Duodenal mucosa (tissue), 2 donors: Measurements from ENCODE around the gene PPP6R1.

Source experiments
- H3K27ac ChIP-seq: one replicate; pipeline ENCODE4 v1.7.0; 2013; ENCODE audit warnings: low read depth, low read length
- H3K27me3 ChIP-seq, 2 donors: one replicate each; pipeline ENCODE4 v1.7.0; 2013; ENCODE audit warnings: low read length in 2 of 2, control low read depth in 1 of 2; ENCODE audit not compliant: insufficient read depth in 2 of 2, control insufficient read depth in 1 of 2
- H3K36me3 ChIP-seq, 2 donors: one replicate each; pipeline ENCODE4 v1.7.0; 2013; ENCODE audit warnings: low read length in 2 of 2, control low read depth in 1 of 2; ENCODE audit not compliant: insufficient read depth in 2 of 2, control insufficient read depth in 1 of 2
- H3K4me1 ChIP-seq, 2 donors: one replicate each; pipeline ENCODE4 v1.7.0; 2013; ENCODE audit warnings: low read length in 2 of 2, control low read depth in 1 of 2; ENCODE audit not compliant: insufficient read depth in 2 of 2, control insufficient read depth in 1 of 2
- H3K4me3 ChIP-seq, 2 donors: one replicate each; pipeline ENCODE4 v1.7.0; 2013; ENCODE audit warnings: low read length in 2 of 2, low read depth in 1 of 2
- H3K9ac ChIP-seq, 2 donors: one replicate each; pipeline ENCODE4 v1.7.0; 2013; ENCODE audit warnings: low read length in 2 of 2, low read depth in 1 of 2
- H3K9me3 ChIP-seq, 2 donors: one replicate each; pipeline ENCODE4 v1.7.0; 2013; ENCODE audit warnings: low read length in 2 of 2, control low read depth in 1 of 2; ENCODE audit not compliant: control insufficient read depth in 1 of 2

Gene PPP6R1

DNA sequence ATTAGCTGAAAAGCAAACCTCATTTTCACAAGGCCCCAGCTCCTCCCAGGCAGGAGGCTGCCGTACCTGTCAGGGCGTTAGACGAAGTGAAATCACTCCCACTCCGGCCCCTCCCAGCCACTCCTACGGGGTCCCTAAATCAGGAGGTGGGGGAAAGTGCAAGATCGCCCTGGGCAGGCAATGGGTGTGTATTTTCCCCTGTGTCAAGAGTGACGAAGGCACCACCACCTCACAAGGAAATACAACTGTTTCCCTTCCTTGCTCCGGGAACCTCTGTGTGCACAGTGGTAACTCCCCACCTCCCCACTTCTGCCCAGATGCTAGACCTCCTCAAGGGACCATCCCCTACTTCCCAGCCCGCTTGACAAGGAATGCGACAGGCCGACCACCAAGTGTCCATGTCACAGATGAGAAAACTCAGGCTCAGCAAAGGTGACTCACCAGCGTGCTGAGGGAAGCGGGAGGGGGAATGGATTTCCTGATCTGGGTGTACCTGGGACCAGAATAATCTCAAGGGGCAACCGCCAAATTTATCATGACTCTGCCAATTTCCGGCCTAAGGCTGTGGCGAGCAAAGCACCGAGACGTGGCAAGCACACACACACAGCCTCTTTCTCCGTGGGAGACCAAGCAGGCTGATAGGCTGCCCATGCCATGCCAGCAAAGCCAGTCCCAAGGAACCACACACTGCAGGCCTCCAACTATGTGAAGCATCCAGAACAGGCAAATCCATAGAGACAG is 7.3 kb downstream of the PPP6R1 start:
- H3K36me3 ChIP-seq = peaks cover 9 to 18% of the 10 kb centered on the region in 2 donors
- peak overlapping the region; percentile 42 for H3K27ac ChIP-seq
- H3K27me3 ChIP-seq = no peaks in the 10 kb centered on the region
- H3K4me3 ChIP-seq = peak overlapping the region; percentile 1 to 22
- peaks cover 62 to 70% of the 10 kb centered on the region in 2 donors for H3K4me1 ChIP-seq
- H3K9me3 ChIP-seq = no peaks in the 10 kb centered on the region
- H3K9ac ChIP-seq = peak overlapping the region in 1 of 2 donors; percentile 33

DNA sequence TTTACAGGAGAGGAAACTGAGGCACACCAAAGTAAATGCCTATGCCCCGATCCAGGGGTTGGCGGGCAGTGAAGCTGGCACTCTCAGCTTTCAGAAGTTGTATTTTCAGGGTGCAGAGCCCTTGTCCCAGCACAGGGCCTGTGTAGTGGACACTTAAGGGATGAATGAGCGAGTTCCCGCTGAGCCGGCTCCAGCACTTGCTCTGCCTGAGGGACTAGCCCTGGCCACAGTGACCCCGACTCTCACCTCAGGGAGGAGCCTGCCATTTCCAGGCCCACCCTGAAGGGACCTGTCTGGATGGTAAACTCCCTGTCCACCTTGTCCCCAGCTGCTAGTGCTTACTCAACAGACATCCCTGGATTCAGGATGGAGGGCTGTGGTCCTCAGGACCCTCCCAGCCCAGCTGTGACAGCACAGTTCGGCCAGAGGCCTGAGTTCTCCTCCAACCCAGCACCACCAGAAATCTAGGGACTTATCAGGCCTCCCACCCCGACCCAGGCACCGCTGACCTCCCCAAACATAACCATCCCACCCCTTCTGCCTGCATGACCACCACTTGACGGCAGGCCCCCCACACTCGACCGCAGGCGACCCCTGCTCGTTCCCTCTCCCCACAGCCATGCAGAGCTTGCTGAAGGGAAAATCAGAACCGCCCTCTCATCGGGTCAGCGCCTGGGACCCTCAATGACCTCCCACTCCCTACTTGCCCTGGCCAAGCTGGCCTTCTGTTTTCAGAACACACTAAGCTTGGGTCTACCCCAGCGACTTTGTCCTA is 8.4 kb downstream of the PPP6R1 start:
- Histone ChIP-seq H3K27ac (no peak overlapping the region), H3K36me3 (peaks cover 15 to 27% of the 10 kb centered on the region in 2 donors), H3K9ac (no peak overlapping the region), H3K27me3 (no peaks in the 10 kb centered on the region), H3K4me1 (peaks cover 51 to 60% of the 10 kb centered on the region in 2 donors), H3K9me3 (no peaks in the 10 kb centered on the region), H3K4me3 (no peak overlapping the region)

DNA sequence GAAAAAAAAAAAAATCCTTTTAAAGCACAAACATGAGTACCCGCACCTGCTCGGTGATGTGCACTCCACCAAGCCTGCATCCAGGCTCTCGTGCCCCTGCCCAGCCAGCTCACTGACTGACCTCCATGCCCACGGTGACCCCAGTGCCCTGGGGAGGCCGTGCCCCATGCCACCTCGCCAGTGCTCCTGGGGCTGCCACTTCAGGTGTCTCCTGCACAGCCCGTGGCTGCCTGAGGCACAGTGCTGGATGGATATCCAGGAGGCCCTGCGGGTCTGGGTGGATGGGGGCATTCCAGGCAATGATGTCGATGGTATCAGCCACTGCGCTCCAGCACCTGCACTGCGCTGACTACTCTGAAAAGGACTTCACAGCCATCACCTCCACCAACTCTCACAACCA is 9.0 kb downstream of the PPP6R1 start:
- Histone ChIP-seq H3K36me3 (peaks cover 15 to 33% of the 10 kb centered on the region in 2 donors), H3K4me3 (no peak overlapping the region), H3K27ac (no peak overlapping the region), H3K9me3 (no peaks in the 10 kb centered on the region), H3K4me1 (peaks cover 48 to 54% of the 10 kb centered on the region in 2 donors), H3K27me3 (no peaks in the 10 kb centered on the region), H3K9ac (no peak overlapping the region)

DNA sequence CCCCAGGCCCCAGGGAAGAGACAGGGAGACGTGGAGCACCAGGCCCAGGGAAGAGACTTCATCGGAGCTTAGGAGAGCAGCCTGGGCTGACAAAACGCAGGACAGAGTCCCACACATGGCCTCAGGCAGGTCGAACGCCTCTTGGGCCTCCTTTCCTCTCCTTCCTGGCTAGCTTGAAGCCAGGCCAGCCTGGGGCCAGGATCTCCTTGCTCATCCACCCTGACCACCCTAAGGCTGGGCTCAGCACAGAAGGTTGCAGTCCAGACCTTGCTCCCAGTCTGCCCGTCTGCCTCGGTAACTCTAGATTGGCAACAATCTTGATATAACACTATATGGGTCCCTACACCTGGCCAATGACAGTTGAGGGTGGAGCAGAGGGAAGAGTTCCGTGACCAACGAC is 10.1 kb downstream of the PPP6R1 start:
- peaks cover 43 to 47% of the 10 kb centered on the region in 2 donors for H3K4me1 ChIP-seq
- H3K9ac ChIP-seq = no peak overlapping the region
- H3K36me3 ChIP-seq = peaks cover 23 to 45% of the 10 kb centered on the region in 2 donors
- H3K27me3 ChIP-seq = no peaks in the 10 kb centered on the region
- no peaks in the 10 kb centered on the region for H3K9me3 ChIP-seq
- no peak overlapping the region for H3K4me3 ChIP-seq
- H3K27ac ChIP-seq = no peak overlapping the region

DNA sequence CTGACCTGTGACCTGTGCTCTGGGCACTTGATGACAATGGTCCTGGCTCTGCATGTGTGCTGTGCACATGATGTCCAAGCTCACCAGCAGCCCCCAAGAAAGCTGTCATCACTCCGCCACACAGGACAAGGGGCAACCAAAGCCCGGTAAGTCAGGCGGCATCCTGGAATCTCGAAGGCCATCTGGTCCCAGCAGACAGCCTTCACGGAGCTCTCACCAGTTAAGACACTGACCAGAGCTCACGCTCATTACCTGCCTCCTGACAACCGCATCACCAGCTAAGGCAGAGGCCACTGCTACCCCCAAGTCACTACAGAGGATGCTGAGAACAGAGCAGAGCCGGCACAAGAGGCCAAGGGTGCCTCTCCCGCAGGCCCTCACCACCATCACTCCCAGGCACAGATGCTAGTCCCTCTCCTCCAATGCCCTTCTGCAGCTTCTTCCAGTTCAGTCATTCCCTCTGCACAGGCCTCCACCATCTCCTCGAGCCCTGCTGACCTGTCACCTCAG is 10.6 kb downstream of the PPP6R1 start:
- H3K9ac ChIP-seq = no peak overlapping the region

DNA sequence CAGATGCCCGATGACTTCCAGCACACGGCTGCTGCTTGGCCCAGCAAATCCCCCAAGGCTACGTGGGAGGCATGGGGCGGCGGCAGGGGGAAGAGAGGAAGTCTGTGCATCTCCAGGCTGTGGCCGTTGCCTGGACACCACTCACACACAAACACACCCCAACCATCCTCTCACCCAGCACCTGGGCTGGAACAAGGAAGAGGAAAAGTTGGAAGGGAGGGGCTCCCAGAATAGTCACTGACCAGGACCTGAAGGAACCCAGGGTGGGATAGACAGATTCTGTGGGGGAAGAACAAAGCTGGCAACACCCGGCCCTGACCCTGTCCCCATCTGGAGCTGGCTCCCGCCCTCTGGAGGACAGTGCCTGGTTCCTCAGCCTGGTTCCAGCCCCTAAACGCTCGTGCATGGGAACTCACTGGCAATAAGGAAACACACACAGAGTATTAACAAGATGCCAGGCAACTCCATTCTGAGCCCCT is 11.2 kb downstream of the PPP6R1 start:
- peaks cover 34 to 37% of the 10 kb centered on the region in 2 donors for H3K4me1 ChIP-seq
- H3K4me3 ChIP-seq = no peak overlapping the region
- no peak overlapping the region for H3K27ac ChIP-seq
- no peaks in the 10 kb centered on the region for H3K9me3 ChIP-seq
- H3K27me3 ChIP-seq = no peaks in the 10 kb centered on the region
- H3K9ac ChIP-seq = no peak overlapping the region
- peaks cover 23 to 52% of the 10 kb centered on the region in 2 donors for H3K36me3 ChIP-seq

More for the DNA sequence above, 10.6 kb downstream of the PPP6R1 start:
- no peaks in the 10 kb centered on the region for H3K27me3 ChIP-seq
- no peak overlapping the region for H3K27ac ChIP-seq
- no peak overlapping the region for H3K4me3 ChIP-seq
- no peaks in the 10 kb centered on the region for H3K9me3 ChIP-seq
- H3K4me1 ChIP-seq = peaks cover 40 to 42% of the 10 kb centered on the region in 2 donors
- H3K36me3 ChIP-seq = peaks cover 23 to 49% of the 10 kb centered on the region in 2 donors

DNA sequence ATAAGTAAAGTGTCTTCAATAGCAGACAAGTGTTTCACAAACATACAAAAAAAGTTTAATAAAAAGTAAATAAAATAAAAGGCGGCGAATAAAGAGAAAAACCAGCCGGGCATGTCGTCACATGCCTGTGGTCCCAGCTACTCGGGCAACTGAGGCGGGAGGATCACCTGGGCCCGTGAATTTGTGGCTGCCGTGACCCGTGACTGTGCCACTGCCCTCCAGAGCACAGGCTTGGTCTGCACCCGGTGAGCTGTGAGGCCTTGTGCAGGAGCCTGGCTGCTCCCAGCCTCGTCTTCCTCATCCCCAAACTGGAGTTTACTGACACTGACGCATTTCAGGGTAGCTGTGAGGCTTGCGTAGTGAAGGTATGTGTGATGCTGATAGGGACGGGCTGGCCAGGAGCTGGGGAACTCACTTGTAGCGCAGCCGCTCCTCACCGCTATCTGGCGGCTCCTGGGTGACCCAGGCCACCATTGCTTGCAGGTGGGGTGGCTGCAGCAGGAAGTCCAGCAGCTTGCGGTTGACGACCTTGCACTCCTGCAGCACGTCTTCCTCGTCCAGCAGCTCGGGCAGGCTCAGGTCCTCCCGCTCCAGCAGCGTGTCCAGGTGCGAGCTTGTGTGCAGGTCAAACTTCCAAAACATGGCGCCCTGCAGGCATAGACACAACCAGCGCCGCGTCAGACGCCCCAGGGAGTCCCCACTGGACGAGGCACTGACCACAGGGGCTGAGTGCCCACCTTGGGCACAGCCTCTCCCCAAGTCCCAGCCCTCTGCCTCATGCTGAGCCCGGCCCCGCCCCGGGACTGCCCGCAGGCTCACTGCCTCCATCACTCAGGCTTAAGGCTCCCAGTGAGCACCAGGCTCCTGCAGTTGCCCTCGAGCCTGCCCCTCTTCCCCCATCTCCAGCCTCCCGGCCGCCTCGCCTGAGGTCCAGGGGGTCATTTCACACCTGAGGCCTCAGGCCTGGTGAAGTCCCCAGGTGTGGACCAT is 12.1 kb downstream of the PPP6R1 start:
- Histone ChIP-seq H3K4me1 (peaks cover 31 to 33% of the 10 kb centered on the region in 2 donors), H3K4me3 (no peak overlapping the region), H3K9ac (no peak overlapping the region), H3K36me3 (peaks cover 29 to 61% of the 10 kb centered on the region in 2 donors), H3K27ac (no peak overlapping the region), H3K27me3 (no peaks in the 10 kb centered on the region), H3K9me3 (no peaks in the 10 kb centered on the region)

DNA sequence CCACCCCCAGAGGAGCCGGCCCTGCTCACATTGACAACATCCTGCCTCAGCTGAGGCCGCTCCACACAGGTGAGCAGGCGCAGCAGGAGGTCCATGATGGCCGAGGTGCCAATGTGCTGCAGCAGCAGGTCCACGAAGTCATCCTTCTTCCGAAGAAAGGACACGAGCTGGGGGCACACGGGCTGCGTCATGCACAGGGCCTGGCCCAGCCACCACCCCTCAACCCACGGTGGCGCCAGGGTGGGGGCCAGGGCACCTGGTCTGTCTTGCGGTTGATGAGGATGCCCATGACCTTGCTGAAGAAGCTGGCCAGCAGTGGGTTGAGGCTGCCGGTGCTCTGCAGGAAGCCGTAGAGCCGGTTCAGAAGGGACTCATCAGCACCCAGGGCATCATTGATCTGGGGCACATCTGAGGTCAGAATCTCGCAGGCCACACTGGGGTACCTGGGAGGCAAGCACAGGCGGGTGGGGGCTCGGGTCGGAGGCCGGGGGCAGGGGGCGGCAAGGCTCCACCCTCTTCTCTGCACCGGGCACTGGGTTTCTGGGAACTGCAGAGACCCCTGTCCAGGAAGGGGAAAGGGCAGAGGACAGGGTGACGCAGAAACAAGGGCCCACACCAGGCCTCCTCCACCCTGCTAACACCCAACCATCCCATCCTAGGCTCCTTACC is 13.4 kb downstream of the PPP6R1 start:
- Histone ChIP-seq H3K36me3 (peaks cover 38 to 70% of the 10 kb centered on the region in 2 donors), H3K9ac (no peak overlapping the region), H3K4me3 (no peak overlapping the region), H3K9me3 (no peaks in the 10 kb centered on the region), H3K27ac (no peak overlapping the region), H3K27me3 (no peaks in the 10 kb centered on the region), H3K4me1 (peaks cover 18 to 19% of the 10 kb centered on the region in 2 donors)

DNA sequence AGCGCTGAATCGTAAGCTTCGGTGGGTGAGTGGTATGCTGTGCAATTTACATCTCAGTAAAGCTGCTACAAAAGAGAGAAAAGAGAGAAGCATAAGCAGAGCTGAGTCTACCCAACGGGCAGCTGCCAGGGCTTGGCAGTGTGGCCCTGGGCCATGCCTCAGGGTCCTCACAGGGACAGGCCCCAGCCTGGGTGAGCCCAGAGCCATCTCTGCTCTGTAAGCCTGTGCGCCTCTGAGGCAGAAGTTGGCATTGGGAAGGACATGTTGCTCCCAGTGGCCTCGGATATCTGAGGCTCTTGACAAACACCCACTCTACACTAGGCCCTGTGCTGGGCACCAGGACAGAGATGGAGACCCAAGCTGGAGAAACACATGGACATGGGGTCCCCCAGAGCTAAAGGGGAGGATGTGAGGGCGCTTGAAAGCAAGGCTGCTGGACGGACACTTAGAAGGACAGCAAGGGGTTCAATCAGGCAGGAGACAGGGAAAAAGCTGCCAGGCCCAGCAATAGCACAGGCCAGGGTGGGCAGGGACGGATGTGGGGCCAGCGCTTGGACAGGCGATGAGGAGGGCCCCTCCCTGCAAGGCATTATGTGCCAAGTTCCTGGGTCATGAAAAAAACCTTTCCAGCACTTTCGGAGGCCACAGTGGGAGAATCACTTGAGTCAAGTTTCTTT is 14.7 kb downstream of the PPP6R1 start:
- no peak overlapping the region for H3K27ac ChIP-seq
- H3K36me3 ChIP-seq = peaks cover 46 to 76% of the 10 kb centered on the region in 2 donors
- no peak overlapping the region for H3K9ac ChIP-seq
- H3K27me3 ChIP-seq = no peaks in the 10 kb centered on the region
- H3K4me3 ChIP-seq = no peak overlapping the region
- no peaks in the 10 kb centered on the region for H3K9me3 ChIP-seq
- H3K4me1 ChIP-seq = peaks cover 15 to 18% of the 10 kb centered on the region in 2 donors
